Measurements from ENCODE around the gene ELFN2. TPM values are rescaled to one million over a fixed set of nuclear protein-coding genes. Genes with fewer than 3 reads are reported as not detected.
"Not testable (repeated sequence)": the region's sequence is repeated elsewhere in the genome, so short reads cannot be mapped to it uniquely, and the experiment has no call there.

Gene ELFN2
- total RNA-seq, 2 donors from 2014 or later: not detected

- no peaks in the 10 kb centered on the region for H3K27me3 ChIP-seq
- TF ChIP-seq CTCF (IDR thresholded peaks at IDR 0.05): no peak
- no peaks in the 10 kb centered on the region for H3K9me3 ChIP-seq
- DNase-seq (ENCODE audit: low spot score): no peak
- H3K36me3 ChIP-seq: no peaks in the 10 kb centered on the region
- H3K4me1 ChIP-seq: no peaks in the 10 kb centered on the region
- H3K4me3 ChIP-seq: no peak overlapping the region
- no peak overlapping the region for H3K27ac ChIP-seq
Measured at GRCh38 chr22:37471727-37472417, 44.6 kb upstream of the ELFN2 start.

- H3K27ac ChIP-seq: no peak overlapping the region
- no peaks in the 10 kb centered on the region for H3K36me3 ChIP-seq
- no peak overlapping the region for H3K4me3 ChIP-seq
- TF ChIP-seq CTCF (IDR thresholded peaks at IDR 0.05): no peak
- no peaks in the 10 kb centered on the region for H3K4me1 ChIP-seq
- no peaks in the 10 kb centered on the region for H3K27me3 ChIP-seq
- DNase-seq (ENCODE audit: low spot score): no peak
- H3K9me3 ChIP-seq: no peaks in the 10 kb centered on the region
Measured at GRCh38 chr22:37470087-37470445, 42.8 kb upstream of the ELFN2 start.

- DNase-seq (ENCODE audit: low spot score): no peak
- Histone ChIP-seq H3K27ac (no peak overlapping the region), H3K36me3 (no peaks in the 10 kb centered on the region), H3K4me3 (no peak overlapping the region), H3K4me1 (no peaks in the 10 kb centered on the region), H3K27me3 (no peaks in the 10 kb centered on the region), H3K9me3 (no peaks in the 10 kb centered on the region)
- TF ChIP-seq CTCF (IDR thresholded peaks at IDR 0.05): no peak
Measured at GRCh38 chr22:37469416-37470086, 42.3 kb upstream of the ELFN2 start.

- not testable (repeated sequence) for H3K4me1 ChIP-seq; DNase-seq (ENCODE audit: low spot score); H3K4me3 ChIP-seq; H3K27me3 ChIP-seq; H3K27ac ChIP-seq; H3K36me3 ChIP-seq; H3K9me3 ChIP-seq
Measured at GRCh38 chr22:37468201-37468695, 41.0 kb upstream of the ELFN2 start.

GRCh38 chr22:37467391-37467955, 40.2 kb upstream of the ELFN2 start:
- Histone ChIP-seq H3K4me1 (no peaks in the 10 kb centered on the region), H3K4me3 (no peak overlapping the region), H3K27ac (no peak overlapping the region), H3K9me3 (no peaks in the 10 kb centered on the region), H3K27me3 (no peaks in the 10 kb centered on the region), H3K36me3 (no peaks in the 10 kb centered on the region)
- TF ChIP-seq CTCF (IDR thresholded peaks at IDR 0.05): no peak
- DNase-seq (ENCODE audit: low spot score): no peak

- H3K4me1 ChIP-seq: no peaks in the 10 kb centered on the region
- no peaks in the 10 kb centered on the region for H3K9me3 ChIP-seq
- no peaks in the 10 kb centered on the region for H3K27me3 ChIP-seq
- no peak for DNase-seq (ENCODE audit: low spot score)
- no peaks in the 10 kb centered on the region for H3K36me3 ChIP-seq
- TF ChIP-seq CTCF (IDR thresholded peaks at IDR 0.05): no peak
- no peak overlapping the region for H3K27ac ChIP-seq
- no peak overlapping the region for H3K4me3 ChIP-seq
Measured at GRCh38 chr22:37464181-37464580, 36.9 kb upstream of the ELFN2 start.

All from right atrium auricular region (tissue), 2 donors.